LNCAP (cell line): Measurements from ENCODE around the gene TM4SF1.

ENCODE experiments used
- CTCF ChIP-seq: fragments of 450-650 bp; IDR thresholded peaks from 2 replicates; pipeline ENCODE4 v1.5.1; 2017; ENCODE audit warnings: mild to moderate bottlenecking

The TM4SF1 gene

GRCh38 chr3:149378478-149379309 lies 1.2 kb upstream of the TM4SF1 start:
- TF ChIP-seq CTCF: no peak

GRCh38 chr3:149376718-149377407 lies 586 bp downstream of the TM4SF1 start:
- no peak for TF ChIP-seq CTCF

- no peak for TF ChIP-seq CTCF
These were observed 1.8 kb downstream of the TM4SF1 start for GRCh38 chr3:149375501-149376196.

GRCh38 chr3:149374793-149375500 lies 2.5 kb downstream of the TM4SF1 start:
- TF ChIP-seq CTCF: no peak

- TF ChIP-seq CTCF: no peak
These were observed 3.1 kb downstream of the TM4SF1 start for GRCh38 chr3:149374391-149374790.

GRCh38 chr3:149373235-149374125 lies 4.0 kb downstream of the TM4SF1 start:
- TF ChIP-seq CTCF: no peak
